RWPE1 (cell line): ENCODE results near the gene PDCD10.

Source experiments
- CTCF ChIA-PET: fragments of 350-600 bp; sonication (Branson Sonifier 250); formaldehyde crosslinking; extraction: SDS; loops from one replicate; lab custom pipeline; 2021; lab: Yijun Ruan, JAX
- POLR2A ChIA-PET: fragments of 400-600 bp; formaldehyde crosslinking; extraction: SDS; loops from one replicate; lab custom pipeline; 2020; ENCODE audit warnings: antibody characterized with exemption; ENCODE audit not compliant: low non-redundant PET; lab: Yijun Ruan, JAX
- DNase-seq: peaks from one replicate; pipeline ENCODE4 v3.0.0; 2012; ENCODE audit warnings: low spot score
- H3K27ac ChIP-seq: fragments of 450-650 bp; 2 replicates; pipeline ENCODE4 v1.5.1; 2017
- CTCF ChIP-seq: fragments of 450-650 bp; conservative IDR thresholded peaks from 2 replicates; pipeline ENCODE4 v1.5.1; 2017; ENCODE audit warnings: low read depth, mild to moderate bottlenecking

Gene PDCD10

GRCh38 chr3:167716920-167717319 is 17.8 kb downstream of the PDCD10 start:
- POLR2A ChIA-PET, result no interaction called here

GRCh38 chr3:167714871-167715270 is 19.8 kb downstream of the PDCD10 start:
- CTCF ChIA-PET, result no interaction called here
- POLR2A ChIA-PET, result no interaction called here
- no peak overlapping the region for H3K27ac ChIP-seq
- no peak for DNase-seq
- TF ChIP-seq CTCF, result no peak

More at GRCh38 chr3:167716920-167717319, 17.8 kb downstream of the PDCD10 start:
- no peak for DNase-seq
- H3K27ac ChIP-seq, result no peak overlapping the region
- TF ChIP-seq CTCF, result no peak
- CTCF ChIA-PET, result interaction anchor here (0.5 kb wide), 1 partner anchor 426 kb away, joined by 3 read pairs; no protein-coding TSS in a partner anchor

- TF ChIP-seq CTCF, result no peak
- no peak for DNase-seq
- ChIA-PET POLR2A (no interaction called here), CTCF (interaction anchor here (0.6 kb wide), 1 partner anchor 516 kb away, joined by 3 read pairs; no protein-coding TSS in a partner anchor)
- no peak overlapping the region for H3K27ac ChIP-seq
Observed at GRCh38 chr3:167712445-167712844, 22.2 kb downstream of the PDCD10 start.

- ChIA-PET POLR2A (no interaction called here), CTCF (no interaction called here)
- DNase-seq, result no peak
- no peak overlapping the region for H3K27ac ChIP-seq
- no peak for TF ChIP-seq CTCF
Observed at GRCh38 chr3:167711439-167711838, 23.3 kb downstream of the PDCD10 start.

GRCh38 chr3:167710552-167710951 is 24.1 kb downstream of the PDCD10 start:
- no peak overlapping the region for H3K27ac ChIP-seq
- DNase-seq, result no peak
- CTCF ChIA-PET, result no interaction called here
- POLR2A ChIA-PET, result no interaction called here
- no peak for TF ChIP-seq CTCF

GRCh38 chr3:167709690-167710089 is 25.0 kb downstream of the PDCD10 start:
- H3K27ac ChIP-seq, result no peak overlapping the region
- ChIA-PET CTCF (interaction anchor here (0.7 kb wide), 1 partner anchor 363 kb away, joined by 3 read pairs; no protein-coding TSS in a partner anchor), POLR2A (no interaction called here)
- no peak for TF ChIP-seq CTCF
- no peak for DNase-seq
